Neural progenitor cell (in vitro differentiated cells): ENCODE results near the gene SNX13. TPM values are rescaled to one million over a fixed set of nuclear protein-coding genes. Genes with fewer than 3 reads are reported as not detected.

ENCODE experiments used
- DNase-seq: peaks from one replicate; pipeline ENCODE4 v3.0.0-alpha.2; 2016; ENCODE audit warnings: low spot score
- H2AFZ ChIP-seq: fragments of 200-600 bp; sonication (generic); replicated peaks from 2 replicates; pipeline ENCODE4 v1.6.1; 2016; ENCODE audit warnings: antibody characterized with exemption
- H3F3A ChIP-seq: fragments of 200-600 bp; sonication (generic); 2 replicates; pipeline ENCODE4 v1.6.1; 2016; ENCODE audit warnings: antibody characterized with exemption, low read depth
- H3K27ac ChIP-seq: fragments of 200-600 bp; sonication (generic); 2 replicates; pipeline ENCODE4 v1.5.1; 2016; ENCODE audit warnings: mild to moderate bottlenecking
- H3K27me3 ChIP-seq: fragments of 200-600 bp; sonication (generic); 2 replicates; pipeline ENCODE4 v1.6.1; 2016; ENCODE audit warnings: mild to moderate bottlenecking, moderate library complexity
- H3K36me3 ChIP-seq: fragments of 200-600 bp; sonication (generic); 2 replicates; pipeline ENCODE4 v1.5.1; 2016
- H3K4me1 ChIP-seq: fragments of 200-600 bp; sonication (generic); 2 replicates; pipeline ENCODE4 v1.6.1; 2016; ENCODE audit warnings: mixed run types
- H3K4me2 ChIP-seq: fragments of 200-600 bp; sonication (generic); 2 replicates; pipeline ENCODE4 v1.6.1; 2016
- H3K4me3 ChIP-seq: fragments of 200-600 bp; sonication (generic); 2 replicates; pipeline ENCODE4 v1.5.1; 2016
- H3K79me2 ChIP-seq: fragments of 200-600 bp; sonication (generic); 2 replicates; pipeline ENCODE4 v1.6.1; 2016; ENCODE audit warnings: low read depth
- H3K9ac ChIP-seq: fragments of 200-600 bp; sonication (generic); 2 replicates; pipeline ENCODE4 v1.6.1; 2016
- H3K9me3 ChIP-seq: fragments of 200-600 bp; sonication (generic); 2 replicates; pipeline ENCODE4 v1.5.1; 2016; ENCODE audit warnings: low read depth
- H4K20me1 ChIP-seq: fragments of 200-600 bp; sonication (generic); 2 replicates; pipeline ENCODE4 v1.6.1; 2016; ENCODE audit warnings: low read depth
- H3K27ac Mint-ChIP-seq: 3 replicates; pipeline ENCODE4 v1.8.0; 2021; ENCODE audit warnings: mixed read lengths
- H3K27me3 Mint-ChIP-seq: 2 replicates; pipeline ENCODE4 v1.8.0; 2022; ENCODE audit warnings: low read depth, mild to moderate bottlenecking, inconsistent platforms, moderate library complexity, mixed read lengths; ENCODE audit not compliant: insufficient read depth
- H3K36me3 Mint-ChIP-seq: 3 replicates; pipeline ENCODE4 v1.8.0; 2021; ENCODE audit warnings: mixed read lengths
- H3K4me1 Mint-ChIP-seq: 3 replicates; pipeline ENCODE4 v1.8.0; 2021; ENCODE audit warnings: mixed read lengths
- H3K4me3 Mint-ChIP-seq: 3 replicates; pipeline ENCODE4 v1.8.0; 2021; ENCODE audit warnings: mild to moderate bottlenecking, moderate library complexity, mixed read lengths
- H3K9me3 Mint-ChIP-seq: 3 replicates; pipeline ENCODE4 v1.8.0; 2020; ENCODE audit warnings: mixed read lengths
- EZH2 ChIP-seq: fragments of 200-600 bp; sonication (generic); IDR thresholded peaks from 2 replicates; pipeline ENCODE4 v1.6.1; 2017; ENCODE audit warnings: antibody characterized with exemption, mild to moderate bottlenecking, moderate library complexity
- EZH2phosphoT487 ChIP-seq: fragments of 200-600 bp; sonication (generic); IDR thresholded peaks from 2 replicates; pipeline ENCODE4 v1.6.1; 2017; ENCODE audit warnings: antibody characterized with exemption
- total RNA-seq: library from RNA; depleted of rRNA; stranded (reverse); fragments of >200 nt; gene quantifications from 2 replicates; pipeline ENCODE4 v1.2.3, GENCODE V29; 2015; ENCODE audit warnings: low replicate concordance
- TF ChIP-seq, protein P1 (sequence below): fragments of 200-600 bp; sonication (generic); IDR thresholded peaks from 2 replicates; pipeline ENCODE4 v1.5.1; 2017; ENCODE audit warnings: antibody characterized with exemption, mild to moderate bottlenecking

SNX13 gene
- total RNA-seq, 1 donor from 2014 or later: 67.5 TPM

DNA sequence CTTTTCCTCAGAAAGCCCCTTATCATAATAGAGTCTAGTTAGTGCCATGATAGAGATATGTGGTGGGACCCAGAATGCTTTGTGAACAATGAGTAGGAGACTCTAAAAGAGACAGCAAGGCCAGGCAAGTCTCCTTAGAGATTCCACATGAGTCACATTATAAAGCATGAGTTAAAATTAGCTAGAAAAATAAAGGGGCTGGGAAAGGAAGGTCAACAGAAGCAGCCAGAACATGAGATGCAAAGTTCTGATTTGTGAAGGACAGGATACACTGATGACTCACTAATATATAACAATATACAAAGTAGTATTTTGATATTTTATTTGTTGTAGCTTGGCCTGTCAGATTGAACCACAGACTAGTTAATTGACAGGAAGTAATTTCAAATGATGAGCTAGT, 25.3 kb upstream of the SNX13 start:
- no peak overlapping the region for H3K27ac ChIP-seq
- H3K79me2 ChIP-seq: no peaks in the 10 kb centered on the region
- no peaks in the 10 kb centered on the region for H3K27me3 ChIP-seq
- Mint-ChIP-seq H3K27ac (no peak overlapping the region), H3K36me3 (no peaks in the 10 kb centered on the region), H3K4me1 (no peaks in the 10 kb centered on the region), H3K9me3 (no peaks in the 10 kb centered on the region), H3K4me3 (no peak overlapping the region), H3K27me3 (peaks cover 3% of the 10 kb centered on the region)
- H3K9ac ChIP-seq: no peak overlapping the region
- no peak overlapping the region for H2AFZ ChIP-seq
- no peaks in the 10 kb centered on the region for H3K4me1 ChIP-seq
- H3K4me2 ChIP-seq: no peak overlapping the region
- H3F3A ChIP-seq: no peaks in the 10 kb centered on the region
- H3K36me3 ChIP-seq: no peaks in the 10 kb centered on the region
- no peaks in the 10 kb centered on the region for H4K20me1 ChIP-seq
- TF ChIP-seq, protein P1, sequence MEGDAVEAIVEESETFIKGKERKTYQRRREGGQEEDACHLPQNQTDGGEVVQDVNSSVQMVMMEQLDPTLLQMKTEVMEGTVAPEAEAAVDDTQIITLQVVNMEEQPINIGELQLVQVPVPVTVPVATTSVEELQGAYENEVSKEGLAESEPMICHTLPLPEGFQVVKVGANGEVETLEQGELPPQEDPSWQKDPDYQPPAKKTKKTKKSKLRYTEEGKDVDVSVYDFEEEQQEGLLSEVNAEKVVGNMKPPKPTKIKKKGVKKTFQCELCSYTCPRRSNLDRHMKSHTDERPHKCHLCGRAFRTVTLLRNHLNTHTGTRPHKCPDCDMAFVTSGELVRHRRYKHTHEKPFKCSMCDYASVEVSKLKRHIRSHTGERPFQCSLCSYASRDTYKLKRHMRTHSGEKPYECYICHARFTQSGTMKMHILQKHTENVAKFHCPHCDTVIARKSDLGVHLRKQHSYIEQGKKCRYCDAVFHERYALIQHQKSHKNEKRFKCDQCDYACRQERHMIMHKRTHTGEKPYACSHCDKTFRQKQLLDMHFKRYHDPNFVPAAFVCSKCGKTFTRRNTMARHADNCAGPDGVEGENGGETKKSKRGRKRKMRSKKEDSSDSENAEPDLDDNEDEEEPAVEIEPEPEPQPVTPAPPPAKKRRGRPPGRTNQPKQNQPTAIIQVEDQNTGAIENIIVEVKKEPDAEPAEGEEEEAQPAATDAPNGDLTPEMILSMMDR: no peak
- no peak for TF ChIP-seq EZH2phosphoT487
- TF ChIP-seq EZH2: no peak
- H3K9me3 ChIP-seq: no peaks in the 10 kb centered on the region
- no peak for DNase-seq
- no peak overlapping the region for H3K4me3 ChIP-seq

DNA sequence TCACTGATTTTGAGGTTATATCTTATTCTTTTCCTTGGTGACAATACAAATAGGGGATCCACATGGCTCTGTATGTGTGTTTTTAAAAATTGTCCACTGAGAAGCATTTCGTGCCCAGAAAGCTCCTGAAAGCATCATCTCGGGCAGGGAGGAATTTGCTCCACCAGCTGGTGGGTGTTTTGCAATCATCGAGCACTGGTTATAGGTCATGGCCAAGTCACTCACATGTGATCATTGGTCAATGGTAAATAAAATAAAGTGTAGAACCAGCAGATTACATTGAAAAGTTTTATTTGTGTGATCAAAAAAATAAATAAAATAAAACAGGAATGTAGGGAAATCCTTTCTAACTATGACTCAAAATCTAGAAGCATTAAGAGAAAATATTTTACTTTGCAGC, 23.0 kb upstream of the SNX13 start:
- Histone ChIP-seq H3F3A (no peaks in the 10 kb centered on the region), H3K27me3 (no peaks in the 10 kb centered on the region), H3K36me3 (no peaks in the 10 kb centered on the region), H2AFZ (no peak overlapping the region), H3K4me3 (no peak overlapping the region), H3K27ac (no peak overlapping the region), H3K4me1 (no peaks in the 10 kb centered on the region), H3K9ac (no peak overlapping the region), H3K9me3 (no peaks in the 10 kb centered on the region), H3K79me2 (no peaks in the 10 kb centered on the region), H3K4me2 (no peak overlapping the region), H4K20me1 (no peaks in the 10 kb centered on the region)
- TF ChIP-seq, protein P1: no peak
- TF ChIP-seq EZH2 (no peak), EZH2phosphoT487 (no peak)
- H3K27ac Mint-ChIP-seq: no peak overlapping the region
- H3K9me3 Mint-ChIP-seq: no peaks in the 10 kb centered on the region
- no peak for DNase-seq
- no peaks in the 10 kb centered on the region for H3K4me1 Mint-ChIP-seq
- H3K4me3 Mint-ChIP-seq: no peak overlapping the region
- H3K36me3 Mint-ChIP-seq: no peaks in the 10 kb centered on the region
- H3K27me3 Mint-ChIP-seq: peaks cover 3% of the 10 kb centered on the region

DNA sequence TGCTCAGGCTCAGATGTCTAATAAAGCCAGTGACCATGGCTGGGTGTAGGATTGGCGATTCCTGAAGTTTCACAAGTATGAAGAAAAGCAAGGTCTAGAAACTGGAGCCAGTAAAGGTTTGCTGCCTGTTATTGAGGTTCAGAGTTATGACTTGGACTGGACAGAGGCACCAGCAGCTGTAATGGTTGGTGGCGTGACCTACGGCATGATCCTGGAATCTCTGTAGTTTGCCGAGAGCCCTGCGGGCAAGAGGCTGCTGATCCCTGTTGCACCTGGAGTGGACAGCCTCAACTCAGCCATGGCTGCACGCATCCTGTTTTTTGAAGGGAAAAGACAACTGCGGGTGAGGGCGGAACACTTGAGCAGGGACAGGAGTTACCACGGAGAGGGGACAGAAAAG, 22.4 kb upstream of the SNX13 start:
- no peak for DNase-seq
- Histone ChIP-seq H3K36me3 (no peaks in the 10 kb centered on the region), H3K4me3 (no peak overlapping the region), H3K9ac (no peak overlapping the region), H2AFZ (no peak overlapping the region), H3K27me3 (no peaks in the 10 kb centered on the region), H3K79me2 (no peaks in the 10 kb centered on the region), H4K20me1 (no peaks in the 10 kb centered on the region), H3F3A (no peaks in the 10 kb centered on the region), H3K4me2 (no peak overlapping the region), H3K4me1 (no peaks in the 10 kb centered on the region), H3K27ac (no peak overlapping the region), H3K9me3 (no peaks in the 10 kb centered on the region)
- Mint-ChIP-seq H3K4me1 (no peaks in the 10 kb centered on the region), H3K36me3 (no peaks in the 10 kb centered on the region), H3K4me3 (no peak overlapping the region), H3K27me3 (peaks cover 3% of the 10 kb centered on the region), H3K27ac (no peak overlapping the region), H3K9me3 (no peaks in the 10 kb centered on the region)
- TF ChIP-seq EZH2: no peak
- TF ChIP-seq, protein P1: no peak
- no peak for TF ChIP-seq EZH2phosphoT487

DNA sequence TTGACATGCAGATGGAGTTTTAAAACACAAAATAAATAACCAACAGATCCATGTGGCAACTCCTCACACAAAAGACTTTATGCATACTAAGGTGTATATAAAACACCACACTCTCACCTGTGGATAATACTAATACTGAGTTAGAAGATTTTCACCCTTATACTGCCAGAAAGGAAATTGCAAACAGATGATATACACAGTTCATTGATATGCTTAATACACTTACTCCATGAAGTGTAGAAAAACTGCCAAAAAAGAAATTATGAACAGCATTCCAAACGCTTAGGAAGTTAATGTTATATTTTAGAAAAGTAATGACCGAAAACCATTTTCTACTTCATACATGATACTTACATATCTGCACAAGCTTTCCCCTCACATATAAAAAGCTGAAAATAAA, 17.6 kb upstream of the SNX13 start:
- Histone ChIP-seq H3K4me1 (no peaks in the 10 kb centered on the region), H3K27ac (no peak overlapping the region), H3K9me3 (no peaks in the 10 kb centered on the region), H4K20me1 (no peaks in the 10 kb centered on the region), H3K4me2 (no peak overlapping the region), H3K9ac (no peak overlapping the region), H3K4me3 (no peak overlapping the region), H2AFZ (no peak overlapping the region), H3K36me3 (no peaks in the 10 kb centered on the region), H3K27me3 (no peaks in the 10 kb centered on the region), H3K79me2 (no peaks in the 10 kb centered on the region), H3F3A (no peaks in the 10 kb centered on the region)
- H3K27ac Mint-ChIP-seq: no peak overlapping the region
- no peak overlapping the region for H3K4me3 Mint-ChIP-seq
- no peaks in the 10 kb centered on the region for H3K36me3 Mint-ChIP-seq
- no peak for DNase-seq
- TF ChIP-seq EZH2phosphoT487 (no peak), EZH2 (no peak)
- TF ChIP-seq, protein P1: no peak
- H3K27me3 Mint-ChIP-seq: no peaks in the 10 kb centered on the region
- no peaks in the 10 kb centered on the region for H3K4me1 Mint-ChIP-seq
- no peaks in the 10 kb centered on the region for H3K9me3 Mint-ChIP-seq
